NCI-H526 treated with DMSO at 0.1 percent for 48 hours (cell line): Measurements from ENCODE around the gene OTUD6A.

Experiments
- DNase-seq: peaks from one replicate; lab custom pipeline; 2025; lab: John Stamatoyannopoulos, UW

The OTUD6A gene

DNA sequence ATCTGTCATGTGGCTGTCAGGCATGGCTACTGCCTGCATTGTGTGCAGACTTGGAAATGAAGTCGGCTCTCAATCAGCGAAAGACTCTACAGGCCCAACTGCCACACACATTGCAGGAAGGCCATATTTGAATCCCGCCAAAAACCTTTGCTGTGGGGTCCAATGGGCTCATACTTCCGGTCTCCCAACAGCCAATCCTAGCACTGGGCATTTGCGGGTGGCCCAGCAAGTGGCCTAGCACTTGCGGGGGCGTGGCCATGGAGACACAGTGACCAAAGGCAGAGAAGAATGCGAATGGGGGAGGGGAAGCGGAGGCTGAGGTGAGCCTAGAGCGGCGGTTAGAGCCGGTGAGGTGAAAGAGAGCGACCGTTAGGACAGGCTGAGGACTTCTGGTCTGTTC is at the start of gene OTUD6A:
Gene OTUD6A, plus strand, starts transcription at position 382 of the 400 bp plus-strand sequence. CDS start 68 bp downstream, outside the sequence.
- DNase-seq: no peak

- DNase-seq: no peak
Observed at GRCh38 chrX:70012756-70013155, 49.5 kb upstream of the OTUD6A start.

GRCh38 chrX:70013466-70014381 is 48.5 kb upstream of the OTUD6A start:
- DNase-seq: no peak

DNA sequence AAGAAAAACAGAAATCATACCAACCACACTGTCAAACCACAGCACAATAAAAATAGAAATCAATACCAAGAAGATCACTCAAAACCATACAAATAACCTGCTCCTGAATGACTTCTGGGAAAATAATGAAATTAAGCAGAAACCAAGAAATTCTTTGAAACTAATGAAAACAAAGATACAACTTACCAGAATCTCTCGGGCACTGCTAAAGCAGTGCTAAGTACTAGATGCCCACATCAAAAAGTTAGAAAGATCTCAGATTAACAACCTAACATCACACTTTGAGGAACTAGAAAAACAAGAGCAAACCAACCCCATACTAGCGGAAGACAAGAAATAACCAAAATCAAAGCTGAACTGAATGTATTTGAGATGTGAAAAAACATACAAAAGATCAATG is 45.7 kb upstream of the OTUD6A start:
- DNase-seq: no peak

DNA sequence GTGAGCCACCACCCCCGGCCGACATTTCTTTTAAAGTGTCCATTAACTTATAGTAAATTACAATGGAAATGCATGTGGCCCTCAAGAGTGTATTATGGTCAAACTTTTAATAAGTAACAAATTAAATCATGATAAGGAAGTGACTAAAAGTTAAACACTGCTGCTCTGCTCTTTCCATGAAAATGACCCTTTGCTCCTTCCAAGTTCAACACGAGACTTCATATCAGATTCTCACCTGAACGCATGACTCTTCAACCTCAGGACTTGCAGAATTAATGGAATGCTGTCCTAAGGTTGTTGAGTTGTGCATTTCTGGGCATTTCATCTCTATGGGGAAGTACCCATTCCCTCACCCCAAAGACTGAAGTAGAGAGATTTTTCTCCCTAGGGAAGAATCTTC is 39.6 kb upstream of the OTUD6A start:
- DNase-seq: no peak

GRCh38 chrX:70025464-70025863 is 36.8 kb upstream of the OTUD6A start:
- DNase-seq: no peak

DNA sequence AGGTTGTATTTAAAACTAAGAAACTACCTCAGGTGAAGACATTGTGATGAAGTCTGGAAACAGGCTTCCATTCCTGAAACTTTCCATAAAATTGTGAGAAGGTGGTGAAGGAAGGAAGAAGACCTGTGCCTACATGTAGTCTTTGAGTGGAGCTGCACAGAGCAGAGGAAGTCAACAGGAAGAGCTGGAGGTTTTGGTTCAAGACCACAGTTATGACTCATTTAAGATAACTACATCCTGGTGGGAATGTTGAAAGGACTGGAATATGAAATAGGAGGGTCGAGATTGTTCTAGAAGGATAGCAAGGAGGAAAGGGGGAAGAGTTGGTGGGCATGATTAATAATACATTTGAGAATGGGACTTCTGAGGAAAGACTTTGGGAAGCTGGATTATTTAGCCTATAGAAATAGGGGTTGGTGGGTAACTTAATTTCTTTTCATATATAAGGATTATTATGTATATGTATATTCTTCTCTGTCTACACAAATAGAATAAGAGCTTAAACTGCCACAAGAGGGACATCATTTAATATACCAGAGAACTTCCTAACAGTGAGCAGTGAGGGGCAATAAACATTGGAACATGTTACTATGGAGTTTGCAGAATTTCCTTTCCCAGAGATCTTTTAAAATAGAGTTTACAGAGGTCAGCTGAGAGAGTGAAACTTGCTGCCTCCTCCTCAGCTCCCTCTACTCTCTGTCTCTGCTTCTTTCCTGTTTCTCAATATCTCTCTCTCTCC is 36.0 kb upstream of the OTUD6A start:
- DNase-seq: no peak

- DNase-seq: no peak
Observed at GRCh38 chrX:70026851-70027200, 35.4 kb upstream of the OTUD6A start.

DNA sequence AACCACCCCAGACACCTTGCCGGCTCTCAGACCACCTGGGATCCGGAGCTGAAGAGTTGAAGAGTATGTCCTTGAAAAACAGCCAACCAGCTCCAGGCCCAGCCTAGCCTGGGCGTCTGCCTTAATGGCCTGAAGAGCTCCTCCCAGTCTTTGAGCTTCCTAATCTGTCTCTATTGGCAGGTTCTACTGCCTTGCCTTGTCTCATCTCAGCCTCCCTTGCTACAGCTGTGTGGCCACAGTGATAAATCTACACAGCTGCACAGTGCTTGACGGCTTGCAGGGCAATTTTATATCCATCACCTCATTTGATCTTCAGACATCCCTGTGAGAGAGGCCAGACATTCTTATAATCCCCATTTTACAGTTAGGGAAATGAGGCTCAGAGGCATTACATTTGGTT is 32.4 kb upstream of the OTUD6A start:
- DNase-seq: no peak

GRCh38 chrX:70030301-70030767 is 31.9 kb upstream of the OTUD6A start:
- DNase-seq: peak; percentile 37

DNA sequence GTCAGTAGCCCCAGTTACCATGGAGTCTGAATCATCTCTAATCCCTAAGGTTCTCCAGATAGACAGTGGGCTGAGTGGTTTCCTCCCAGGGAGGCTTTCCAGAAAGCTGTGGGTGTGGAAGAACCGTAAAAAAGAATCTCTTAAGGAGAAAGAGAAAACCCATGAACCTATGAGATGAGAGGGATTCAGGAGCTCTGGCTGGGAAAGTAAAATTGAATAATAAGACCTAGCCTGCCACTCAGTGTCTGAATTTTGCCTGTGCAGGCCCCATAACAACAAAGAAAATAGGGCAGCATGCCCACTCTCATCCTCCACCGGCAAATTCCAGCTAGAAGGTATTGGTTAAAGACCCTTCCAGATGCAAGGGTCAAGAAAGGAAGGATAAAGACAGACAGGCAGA is 29.5 kb upstream of the OTUD6A start:
- DNase-seq: no peak

GRCh38 chrX:70033348-70034051 is 28.8 kb upstream of the OTUD6A start:
- no peak for DNase-seq

GRCh38 chrX:70034646-70035045 is 27.6 kb upstream of the OTUD6A start:
- DNase-seq: no peak

- no peak for DNase-seq
Observed at GRCh38 chrX:70038515-70038914, 23.7 kb upstream of the OTUD6A start.

- no peak for DNase-seq
Observed at GRCh38 chrX:70038951-70039350, 23.3 kb upstream of the OTUD6A start.

- no peak for DNase-seq
Observed at GRCh38 chrX:70039758-70040157, 22.5 kb upstream of the OTUD6A start.

GRCh38 chrX:70041993-70042392 is 20.3 kb upstream of the OTUD6A start:
- no peak for DNase-seq

DNA sequence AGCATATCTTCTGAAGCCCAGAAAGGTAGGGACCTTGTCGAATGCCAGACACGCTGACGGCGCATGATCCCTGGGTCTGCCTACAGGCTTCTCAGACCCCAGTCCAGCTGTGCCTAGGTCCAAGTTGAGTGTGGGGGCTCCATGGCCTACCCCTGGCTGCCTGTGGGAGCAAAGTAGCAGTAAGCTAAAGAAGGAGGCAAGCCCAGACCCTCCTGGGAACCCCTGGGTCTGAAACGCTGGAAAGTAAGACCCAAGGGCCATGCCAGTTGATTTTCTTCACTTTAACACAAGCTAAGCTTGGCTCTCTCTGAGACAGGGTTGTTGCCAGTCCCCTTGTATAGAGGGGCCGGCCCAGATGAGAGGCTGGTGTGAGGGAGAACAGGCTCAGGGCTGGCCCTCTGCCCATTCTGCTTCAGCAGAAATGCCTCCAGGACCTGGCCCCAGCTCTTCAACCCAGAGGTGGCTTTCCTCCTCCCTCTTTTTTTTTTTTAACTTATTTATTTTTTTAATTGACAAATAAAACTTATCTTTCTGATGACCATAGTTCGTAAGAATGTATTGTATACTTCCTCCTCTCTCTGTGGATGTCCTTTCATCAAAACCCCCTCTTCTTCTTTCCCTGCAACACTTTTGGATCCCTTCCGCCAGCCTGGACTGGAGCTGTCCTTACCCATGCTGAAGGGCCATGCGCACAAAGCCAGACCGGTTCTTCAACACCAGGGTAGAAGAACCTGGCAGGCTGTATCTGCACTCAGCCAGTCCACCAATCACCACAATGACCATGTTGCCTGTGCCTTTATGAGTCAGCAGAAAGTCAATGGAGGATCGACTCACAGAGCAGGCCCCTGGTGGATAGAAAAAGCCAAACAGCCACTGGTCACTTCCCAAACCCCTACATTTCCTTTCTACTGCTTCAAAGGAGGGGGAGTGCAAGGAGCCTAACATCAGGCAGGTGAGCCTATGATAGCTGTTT is 19.6 kb upstream of the OTUD6A start:
- no peak for DNase-seq

DNA sequence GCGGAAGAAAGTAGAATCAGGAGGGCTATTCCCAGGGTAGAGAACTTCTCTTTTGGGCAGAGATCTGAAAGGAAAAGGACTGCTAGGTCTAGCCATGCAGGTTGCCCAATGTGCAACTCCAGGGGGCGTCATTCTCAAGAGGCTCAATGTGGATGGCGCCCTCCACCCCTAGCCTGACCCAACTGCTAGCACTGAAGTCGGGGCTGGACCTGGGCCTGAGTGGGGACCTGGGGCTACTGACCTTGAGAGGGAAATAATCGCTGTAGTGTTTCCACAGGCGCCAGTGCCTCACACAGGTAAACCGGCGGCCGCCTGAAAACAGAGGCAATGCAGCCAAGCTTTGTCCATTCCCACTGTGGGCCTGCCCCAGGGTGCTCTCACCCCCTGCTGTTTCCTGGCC is 18.6 kb upstream of the OTUD6A start:
- DNase-seq: no peak

GRCh38 chrX:70044541-70045245 is 17.6 kb upstream of the OTUD6A start:
- no peak for DNase-seq

GRCh38 chrX:70046978-70047377 is 15.3 kb upstream of the OTUD6A start:
- DNase-seq: no peak
